HG02588 (cell line): ENCODE data around the gene LRBA.

Source experiments
- ATAC-seq: cut with Tn5 transposase; IDR thresholded peaks from one replicate; pipeline ENCODE4 v1.9.1; 2021; ENCODE audit warnings: mild to moderate bottlenecking, moderate library complexity; ENCODE audit not compliant: unreplicated experiment

LRBA gene

DNA sequence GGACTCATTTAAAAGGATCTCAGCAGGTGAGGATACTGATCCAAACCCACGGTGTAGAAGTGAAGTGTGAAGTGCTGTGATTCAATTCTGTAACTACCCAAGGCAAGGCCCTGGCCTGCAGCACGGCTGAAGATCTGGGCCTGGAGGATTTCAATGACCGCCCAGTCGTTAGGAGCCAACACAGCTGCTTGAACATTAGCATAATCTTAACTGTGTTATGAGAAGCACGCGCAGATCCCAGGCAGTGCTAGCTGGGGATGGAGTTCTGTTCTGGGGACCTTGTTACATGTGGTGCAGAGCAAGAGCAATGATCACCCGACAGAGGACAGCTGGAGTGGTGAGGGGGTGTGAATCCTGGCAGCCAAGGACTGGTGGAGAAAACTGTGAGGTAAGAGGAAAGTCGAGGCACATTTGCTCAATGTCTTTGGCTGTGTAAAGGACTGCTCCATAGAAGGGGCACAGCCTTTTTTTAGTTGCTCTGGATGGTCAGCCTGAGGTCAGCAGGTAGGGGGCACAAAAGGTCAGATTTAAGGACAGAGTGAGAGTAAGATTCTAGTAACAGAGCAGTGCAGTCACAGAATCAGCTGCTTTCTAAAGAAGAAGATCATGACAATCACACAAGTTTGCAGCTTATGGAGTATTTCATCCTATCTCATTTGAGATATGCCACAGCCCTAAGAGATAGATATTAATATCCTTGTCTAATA is 755.1 kb downstream of the LRBA start:
- no peak for ATAC-seq

GRCh38 chr4:150258569-150258968 is 756.5 kb downstream of the LRBA start:
- ATAC-seq: no peak

DNA sequence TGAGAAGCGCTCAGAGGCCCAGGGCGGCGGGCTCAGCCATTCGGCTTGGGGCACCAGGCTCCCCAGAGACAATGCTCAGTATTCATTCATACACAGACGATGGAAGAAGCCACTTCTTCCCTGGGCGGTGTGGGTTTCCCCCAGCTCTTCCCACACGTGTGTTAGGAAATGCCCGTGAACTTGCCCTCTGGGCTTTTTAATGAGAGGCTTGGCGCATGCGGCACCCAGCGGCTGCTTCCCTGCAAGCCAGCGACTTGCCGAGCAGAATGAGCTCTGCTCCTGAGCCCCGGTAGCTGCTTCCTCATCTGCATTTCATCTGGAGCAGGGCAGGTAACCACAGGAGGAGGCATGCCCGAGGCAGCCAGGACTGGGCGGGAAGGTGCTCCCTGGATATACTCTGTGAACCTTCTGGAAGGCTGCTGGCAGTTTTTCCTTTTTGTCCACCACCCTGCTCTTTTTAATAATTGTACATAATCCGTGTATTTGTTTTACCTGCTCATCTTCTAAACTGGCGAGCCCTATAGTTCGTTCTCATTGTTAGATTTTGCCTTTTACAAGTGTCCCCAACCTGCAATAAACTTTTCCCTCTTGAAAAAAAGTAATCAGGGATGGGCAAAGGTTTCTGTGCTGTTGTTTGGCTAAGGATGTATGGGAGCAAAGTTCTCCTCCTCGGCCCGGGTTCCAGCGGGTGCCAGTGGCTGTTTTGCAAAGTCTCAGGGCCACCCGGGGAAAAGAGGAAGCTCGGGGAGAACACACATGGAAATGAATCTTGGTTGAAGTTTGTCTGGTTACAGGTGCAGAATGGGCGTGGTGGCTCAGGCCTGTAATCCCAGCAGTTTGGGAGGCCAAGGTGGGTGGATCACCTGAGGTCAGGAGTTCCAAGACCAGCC is 758.0 kb downstream of the LRBA start:
- ATAC-seq: no peak

DNA sequence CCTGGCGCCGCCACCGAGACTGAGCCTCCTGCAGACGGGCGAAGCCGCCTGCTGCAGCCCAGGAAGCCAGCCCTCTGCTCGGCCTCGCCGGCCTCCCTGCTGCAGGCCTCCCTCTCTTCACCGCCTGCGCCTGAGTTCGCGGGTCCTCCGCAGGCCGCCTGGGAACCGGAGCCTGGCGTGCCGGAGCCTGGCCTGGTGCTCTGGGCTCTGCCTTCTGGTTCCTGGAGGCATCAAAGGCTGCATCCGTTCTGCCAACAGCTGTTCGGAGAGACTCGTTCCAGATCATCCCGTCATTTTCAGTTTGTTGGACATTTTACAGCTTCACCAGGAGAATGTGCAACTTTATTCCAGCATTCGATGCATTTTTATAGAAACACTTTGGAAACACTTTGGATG is 758.9 kb downstream of the LRBA start:
- ATAC-seq: no peak

GRCh38 chr4:150255610-150256224 is 759.4 kb downstream of the LRBA start:
- ATAC-seq: no peak

- ATAC-seq: no peak
Observed at GRCh38 chr4:150253965-150254630, 761.0 kb downstream of the LRBA start.

DNA sequence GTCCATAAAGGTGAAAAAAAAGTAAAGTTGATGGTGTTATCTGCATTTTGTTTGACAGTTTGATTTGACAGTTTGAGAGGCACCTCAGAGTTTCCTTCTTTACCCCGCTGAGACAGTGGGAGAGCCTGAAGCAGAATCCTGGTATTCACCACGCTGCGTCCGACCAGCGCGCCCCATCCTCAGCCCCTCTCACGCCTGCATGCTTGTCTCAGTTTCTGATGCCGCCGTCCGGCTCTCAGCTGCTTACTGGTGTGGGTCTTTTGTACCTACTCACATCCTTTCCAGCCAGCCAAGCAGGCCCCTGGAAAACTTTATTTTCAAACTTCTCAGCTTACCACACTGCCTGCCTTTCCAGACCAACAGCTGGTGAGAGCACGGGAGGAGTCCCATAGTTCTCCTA is 761.7 kb downstream of the LRBA start:
- no peak for ATAC-seq

DNA sequence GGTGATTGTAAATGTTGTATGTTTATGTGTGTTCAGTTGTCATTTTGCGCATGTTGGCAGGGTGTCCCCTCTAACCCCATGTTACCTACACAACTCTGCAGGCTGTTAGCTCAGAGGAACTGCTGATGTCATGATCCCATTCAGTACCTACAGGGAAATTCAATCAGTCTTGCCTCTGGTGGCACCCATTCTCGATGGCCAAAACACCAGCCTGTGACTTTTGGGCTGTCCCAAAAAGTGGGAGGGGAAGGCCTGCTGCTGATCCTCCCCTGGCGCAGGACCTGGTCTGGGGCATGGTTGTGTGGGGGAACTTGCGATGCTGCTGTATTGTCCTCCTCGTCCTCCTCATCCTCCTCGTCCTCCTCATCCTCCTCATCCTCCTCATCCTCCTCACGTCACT is 762.3 kb downstream of the LRBA start:
- ATAC-seq: no peak

DNA sequence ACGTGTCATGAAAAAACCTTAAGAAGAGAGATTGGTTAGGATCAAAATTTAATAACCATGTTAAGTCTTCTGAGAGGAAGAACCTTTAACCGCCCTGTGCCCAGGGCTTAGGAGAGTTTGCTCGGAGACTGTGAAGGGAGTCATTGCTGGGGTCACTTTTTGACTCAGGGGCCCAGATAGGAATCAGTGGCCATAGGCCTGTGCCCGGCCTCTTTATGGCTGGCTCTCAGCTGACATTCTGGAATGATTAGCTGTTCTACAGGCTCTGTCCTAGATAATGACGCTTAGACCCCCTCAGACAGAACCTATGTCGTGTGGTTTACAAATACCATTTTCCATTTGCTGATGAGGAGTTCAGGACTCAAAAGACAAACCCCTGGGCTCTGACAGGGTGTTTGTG is 762.8 kb downstream of the LRBA start:
- no peak for ATAC-seq

DNA sequence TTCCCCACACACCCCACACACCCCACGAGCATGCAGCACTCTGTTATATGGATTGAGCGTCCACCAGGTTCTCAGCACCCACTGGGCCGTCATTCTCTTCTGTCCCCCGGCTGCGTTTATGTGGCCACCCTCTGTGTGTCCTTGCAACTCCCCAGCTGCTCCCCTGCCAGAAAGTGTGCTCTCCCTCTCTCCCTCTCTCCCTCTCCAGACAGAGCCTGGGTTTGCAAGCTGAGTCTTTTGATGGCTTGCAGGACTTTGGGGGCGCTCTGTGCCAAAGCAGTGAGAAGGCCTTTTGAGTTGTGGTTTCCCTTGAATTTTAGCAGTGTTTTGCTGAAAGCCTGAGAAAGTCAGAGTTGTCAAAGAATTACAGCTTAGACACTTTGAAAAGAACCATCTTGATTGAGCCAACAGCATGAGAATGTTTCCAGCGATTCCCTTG is 763.3 kb downstream of the LRBA start:
- ATAC-seq: no peak

- no peak for ATAC-seq
Observed at GRCh38 chr4:150250998-150251651, 764.0 kb downstream of the LRBA start.

DNA sequence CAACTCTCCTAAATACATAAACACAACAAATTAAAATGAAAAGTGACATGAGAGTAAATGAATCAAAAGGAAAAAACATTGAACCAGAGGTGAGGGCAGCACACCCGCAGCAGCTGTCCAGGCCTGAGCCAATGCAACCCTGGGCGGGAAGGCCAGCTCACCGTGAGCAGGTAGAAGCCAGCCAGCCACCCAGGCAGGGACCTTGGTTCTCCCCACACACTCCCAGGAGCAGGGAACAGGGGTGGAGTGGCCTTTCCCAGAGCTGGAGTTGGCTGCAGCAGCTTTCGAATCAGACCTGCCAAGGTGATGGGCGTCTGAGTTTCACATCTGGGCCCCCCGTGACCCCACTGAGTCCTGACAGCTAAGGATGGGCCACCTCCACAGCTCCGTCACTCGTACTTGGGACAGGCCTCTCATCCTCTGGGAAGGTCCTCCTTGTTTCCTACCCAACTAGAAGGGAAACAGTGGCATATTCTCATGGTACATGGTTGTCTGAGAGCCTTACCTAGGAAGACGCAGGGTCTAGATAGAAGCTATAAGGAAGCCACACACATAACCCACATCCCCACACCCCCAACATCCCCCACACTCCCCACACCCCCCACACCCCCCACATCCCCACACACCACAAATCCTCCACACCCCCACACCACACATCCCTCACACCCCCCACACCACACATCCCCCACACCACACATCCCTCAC is 764.6 kb downstream of the LRBA start:
- ATAC-seq: no peak

- no peak for ATAC-seq
Observed at GRCh38 chr4:150248181-150248580, 766.9 kb downstream of the LRBA start.

GRCh38 chr4:150247184-150247583 is 767.9 kb downstream of the LRBA start:
- no peak for ATAC-seq

- no peak for ATAC-seq
Observed at GRCh38 chr4:150244600-150244999, 770.5 kb downstream of the LRBA start.

- ATAC-seq: no peak
Observed at GRCh38 chr4:150243932-150244331, 771.2 kb downstream of the LRBA start.

GRCh38 chr4:150242820-150243458 is 772.1 kb downstream of the LRBA start:
- ATAC-seq: no peak

GRCh38 chr4:150240011-150240410 is 775.1 kb downstream of the LRBA start:
- no peak for ATAC-seq

- ATAC-seq: no peak
Observed at GRCh38 chr4:150238591-150238990, 776.5 kb downstream of the LRBA start.
